ENCODE measurements around the gene NCAPD2. TPM values are rescaled to one million over a fixed set of nuclear protein-coding genes. Genes with fewer than 3 reads are reported as not detected.
"Not testable (repeated sequence)": the region's sequence is repeated elsewhere in the genome, so short reads cannot be mapped to it uniquely, and the experiment has no call there.

Gene NCAPD2
- total RNA-seq, 2 donors from 2014 or later, result 16.9 to 24.3 TPM

GRCh38 chr12:6547987-6548386 is 54.1 kb downstream of the NCAPD2 start:
- no peak for ATAC-seq
- DNase-seq, result no peak
- H3K4me3 Mint-ChIP-seq, result no peak overlapping the region
- H3K36me3 Mint-ChIP-seq (ENCODE audit: low read depth), result peaks cover 9% of the 10 kb centered on the region
- H3K27me3 Mint-ChIP-seq, result no peaks in the 10 kb centered on the region
- H3K27ac Mint-ChIP-seq, result no peak overlapping the region
- H3K9me3 ChIP-seq (ENCODE audit: control insufficient read depth, low read length, poor library complexity, severe bottlenecking), result no peaks in the 10 kb centered on the region
- H3K4me1 Mint-ChIP-seq, result peaks cover 16% of the 10 kb centered on the region

- H3K27me3 Mint-ChIP-seq, result no peaks in the 10 kb centered on the region
- H3K36me3 Mint-ChIP-seq (ENCODE audit: low read depth), result peaks cover 9% of the 10 kb centered on the region
- no peak for DNase-seq
- H3K27ac Mint-ChIP-seq, result peak overlapping the region; percentile 78
- no peak for ATAC-seq
- H3K4me1 Mint-ChIP-seq, result peaks cover 19% of the 10 kb centered on the region
- no peaks in the 10 kb centered on the region for H3K9me3 ChIP-seq (ENCODE audit: control insufficient read depth, low read length, poor library complexity, severe bottlenecking)
- no peak overlapping the region for H3K4me3 Mint-ChIP-seq
These were observed 54.7 kb downstream of the NCAPD2 start for GRCh38 chr12:6548556-6548955.

GRCh38 chr12:6548966-6549683 is 55.2 kb downstream of the NCAPD2 start:
- Mint-ChIP-seq H3K27ac (peak overlapping the region; percentile 78), H3K4me1 (peaks cover 23% of the 10 kb centered on the region), H3K27me3 (no peaks in the 10 kb centered on the region), H3K4me3 (no peak overlapping the region), H3K36me3 (ENCODE audit: low read depth) (peaks cover 9% of the 10 kb centered on the region)
- DNase-seq (no peak), ATAC-seq (no peak)
- no peaks in the 10 kb centered on the region for H3K9me3 ChIP-seq (ENCODE audit: control insufficient read depth, low read length, poor library complexity, severe bottlenecking)

GRCh38 chr12:6549684-6550151 is 55.8 kb downstream of the NCAPD2 start:
- Mint-ChIP-seq H3K27me3 (no peaks in the 10 kb centered on the region), H3K36me3 (ENCODE audit: low read depth) (peaks cover 9% of the 10 kb centered on the region), H3K27ac (peak overlapping the region; percentile 78), H3K4me3 (no peak overlapping the region), H3K4me1 (peaks cover 29% of the 10 kb centered on the region)
- no peak for ATAC-seq
- DNase-seq, result no peak
- H3K9me3 ChIP-seq (ENCODE audit: control insufficient read depth, low read length, poor library complexity, severe bottlenecking), result no peaks in the 10 kb centered on the region

- no peak overlapping the region for H3K4me3 Mint-ChIP-seq
- H3K27ac Mint-ChIP-seq, result peak overlapping the region; percentile 47
- ATAC-seq (no peak), DNase-seq (no peak)
- H3K4me1 Mint-ChIP-seq, result peaks cover 34% of the 10 kb centered on the region
- peaks cover 9% of the 10 kb centered on the region for H3K36me3 Mint-ChIP-seq (ENCODE audit: low read depth)
- H3K9me3 ChIP-seq (ENCODE audit: control insufficient read depth, low read length, poor library complexity, severe bottlenecking), result no peaks in the 10 kb centered on the region
- H3K27me3 Mint-ChIP-seq, result no peaks in the 10 kb centered on the region
These were observed 56.6 kb downstream of the NCAPD2 start for GRCh38 chr12:6550294-6551062.

- ATAC-seq (no peak), DNase-seq (no peak)
- peaks cover 9% of the 10 kb centered on the region for H3K36me3 Mint-ChIP-seq (ENCODE audit: low read depth)
- H3K4me1 Mint-ChIP-seq, result peaks cover 34% of the 10 kb centered on the region
- H3K9me3 ChIP-seq (ENCODE audit: control insufficient read depth, low read length, poor library complexity, severe bottlenecking), result no peaks in the 10 kb centered on the region
- no peaks in the 10 kb centered on the region for H3K27me3 Mint-ChIP-seq
- H3K27ac Mint-ChIP-seq, result peak overlapping the region; percentile 47
- H3K4me3 Mint-ChIP-seq, result no peak overlapping the region
These were observed 57.2 kb downstream of the NCAPD2 start for GRCh38 chr12:6551063-6551461.

- no peak for ATAC-seq
- Mint-ChIP-seq H3K36me3 (ENCODE audit: low read depth) (peaks cover 9% of the 10 kb centered on the region), H3K27ac (peak overlapping the region; percentile 47), H3K4me3 (no peak overlapping the region), H3K4me1 (peaks cover 37% of the 10 kb centered on the region), H3K27me3 (no peaks in the 10 kb centered on the region)
- DNase-seq, result no peak
- no peaks in the 10 kb centered on the region for H3K9me3 ChIP-seq (ENCODE audit: control insufficient read depth, low read length, poor library complexity, severe bottlenecking)
These were observed 57.7 kb downstream of the NCAPD2 start for GRCh38 chr12:6551496-6552139.

- ATAC-seq (no peak), DNase-seq (no peak)
- H3K36me3 Mint-ChIP-seq (ENCODE audit: low read depth), result peaks cover 8% of the 10 kb centered on the region
- H3K27me3 Mint-ChIP-seq, result no peaks in the 10 kb centered on the region
- H3K27ac Mint-ChIP-seq, result peak overlapping the region; percentile 86
- peaks cover 37% of the 10 kb centered on the region for H3K4me1 Mint-ChIP-seq
- no peak overlapping the region for H3K4me3 Mint-ChIP-seq
- no peaks in the 10 kb centered on the region for H3K9me3 ChIP-seq (ENCODE audit: control insufficient read depth, low read length, poor library complexity, severe bottlenecking)
These were observed 58.2 kb downstream of the NCAPD2 start for GRCh38 chr12:6552140-6552551.

GRCh38 chr12:6553051-6553868 is 59.4 kb downstream of the NCAPD2 start:
- Mint-ChIP-seq H3K4me1 (peaks cover 37% of the 10 kb centered on the region), H3K4me3 (peak overlapping the region; percentile 94), H3K27me3 (no peaks in the 10 kb centered on the region), H3K36me3 (ENCODE audit: low read depth) (peaks cover 7% of the 10 kb centered on the region), H3K27ac (peak overlapping the region; percentile 86)
- no peaks in the 10 kb centered on the region for H3K9me3 ChIP-seq (ENCODE audit: control insufficient read depth, low read length, poor library complexity, severe bottlenecking)
- ATAC-seq, result no peak
- DNase-seq, result no peak

GRCh38 chr12:6554168-6555017 is 60.5 kb downstream of the NCAPD2 start:
- H3K9me3 ChIP-seq (ENCODE audit: control insufficient read depth, low read length, poor library complexity, severe bottlenecking), result no peaks in the 10 kb centered on the region
- Mint-ChIP-seq H3K27ac (peak overlapping the region; percentile 67), H3K36me3 (ENCODE audit: low read depth) (peaks cover under 1% of the 10 kb centered on the region), H3K4me1 (peaks cover 31% of the 10 kb centered on the region), H3K4me3 (peak overlapping the region; percentile 94), H3K27me3 (no peaks in the 10 kb centered on the region)
- DNase-seq (peak; percentile 48 to 65 (median 50)), ATAC-seq (peak; percentile 59)

- peak overlapping the region; percentile 67 for H3K27ac Mint-ChIP-seq
- peak overlapping the region; percentile 94 for H3K4me3 Mint-ChIP-seq
- ATAC-seq, result no peak
- no peaks in the 10 kb centered on the region for H3K36me3 Mint-ChIP-seq (ENCODE audit: low read depth)
- H3K4me1 Mint-ChIP-seq, result peaks cover 31% of the 10 kb centered on the region
- DNase-seq, result no peak
- H3K9me3 ChIP-seq (ENCODE audit: control insufficient read depth, low read length, poor library complexity, severe bottlenecking), result no peaks in the 10 kb centered on the region
- H3K27me3 Mint-ChIP-seq, result no peaks in the 10 kb centered on the region
These were observed 61.3 kb downstream of the NCAPD2 start for GRCh38 chr12:6555018-6555691.

GRCh38 chr12:6556496-6556817 is 62.6 kb downstream of the NCAPD2 start:
- Mint-ChIP-seq H3K27ac (peak overlapping the region; percentile 51), H3K4me1 (peaks cover 31% of the 10 kb centered on the region), H3K4me3 (peak overlapping the region; percentile 94)
- ATAC-seq; H3K36me3 Mint-ChIP-seq (ENCODE audit: low read depth); DNase-seq; H3K27me3 Mint-ChIP-seq; H3K9me3 ChIP-seq (ENCODE audit: control insufficient read depth, low read length, poor library complexity, severe bottlenecking): not testable (repeated sequence)

Measured in T-helper 17 cell (primary cell).